Ammon's horn (tissue), 1 donor: ENCODE measurements around the gene KCNIP1.

ENCODE experiments used
- DNase-seq: peaks from one replicate; pipeline ENCODE4 v3.0.0-alpha.2; 2016; ENCODE audit warnings: low spot score

KCNIP1 gene

GRCh38 chr5:170720179-170720578 is 216.4 kb downstream of the KCNIP1 start:
- no peak for DNase-seq

- DNase-seq, result no peak
Measured at GRCh38 chr5:170720984-170721383, 217.2 kb downstream of the KCNIP1 start.

GRCh38 chr5:170721681-170722080 is 217.9 kb downstream of the KCNIP1 start:
- DNase-seq, result no peak

- DNase-seq, result no peak
Measured at GRCh38 chr5:170722316-170722715, 218.5 kb downstream of the KCNIP1 start.

- DNase-seq, result no peak
Measured at GRCh38 chr5:170731052-170731451, 227.2 kb downstream of the KCNIP1 start.

- no peak for DNase-seq
Measured at GRCh38 chr5:170732685-170733084, 228.9 kb downstream of the KCNIP1 start.

GRCh38 chr5:170736966-170737365 is 233.1 kb downstream of the KCNIP1 start:
- no peak for DNase-seq

GRCh38 chr5:170737591-170737990 is 233.8 kb downstream of the KCNIP1 start:
- DNase-seq, result no peak

- DNase-seq, result no peak
Measured at GRCh38 chr5:170738840-170739239, 235.0 kb downstream of the KCNIP1 start.

GRCh38 chr5:170739446-170739845 is 235.6 kb downstream of the KCNIP1 start:
- no peak for DNase-seq

- no peak for DNase-seq
Measured at GRCh38 chr5:170740551-170741205, 236.9 kb downstream of the KCNIP1 start.

- no peak for DNase-seq
Measured at GRCh38 chr5:170741801-170742200, 238.0 kb downstream of the KCNIP1 start.

GRCh38 chr5:170743876-170744212 is 240.0 kb downstream of the KCNIP1 start:
- no peak for DNase-seq

GRCh38 chr5:170745481-170746071 is 241.8 kb downstream of the KCNIP1 start:
- DNase-seq, result no peak

GRCh38 chr5:170746075-170746960 is 242.5 kb downstream of the KCNIP1 start:
- DNase-seq, result no peak

GRCh38 chr5:170746961-170747340 is 243.1 kb downstream of the KCNIP1 start:
- DNase-seq, result no peak

GRCh38 chr5:170747357-170747756 is 243.5 kb downstream of the KCNIP1 start:
- no peak for DNase-seq

GRCh38 chr5:170747851-170748250 is 244.0 kb downstream of the KCNIP1 start:
- no peak for DNase-seq

GRCh38 chr5:170748951-170749471 is 245.2 kb downstream of the KCNIP1 start:
- DNase-seq, result no peak

GRCh38 chr5:170749911-170750431 is 246.2 kb downstream of the KCNIP1 start:
- no peak for DNase-seq

GRCh38 chr5:170750791-170751190 is 247.0 kb downstream of the KCNIP1 start:
- DNase-seq, result no peak

- no peak for DNase-seq
Measured at GRCh38 chr5:170751631-170752030, 247.8 kb downstream of the KCNIP1 start.
